GM18505 (cell line): ENCODE data around the gene GPR108.
A peak's percentile ranks its signal among the peaks of the same experiment; 100 is the strongest.
"Not testable (repeated sequence)": the region's sequence is repeated elsewhere in the genome, so short reads cannot be mapped to it uniquely, and the experiment has no call there.

Experiments used
- ATAC-seq: cut with Tn5 transposase; IDR thresholded peaks from one replicate; pipeline ENCODE4 v1.9.1; 2021; ENCODE audit not compliant: unreplicated experiment
- POLR2A ChIP-seq: IDR thresholded peaks from 4 replicates; pipeline ENCODE4 v1.6.1; 2011; ENCODE audit warnings: borderline replicate concordance; ENCODE audit not compliant: insufficient read depth, insufficient read length; ENCODE audit errors: extremely low read depth

The GPR108 gene

DNA sequence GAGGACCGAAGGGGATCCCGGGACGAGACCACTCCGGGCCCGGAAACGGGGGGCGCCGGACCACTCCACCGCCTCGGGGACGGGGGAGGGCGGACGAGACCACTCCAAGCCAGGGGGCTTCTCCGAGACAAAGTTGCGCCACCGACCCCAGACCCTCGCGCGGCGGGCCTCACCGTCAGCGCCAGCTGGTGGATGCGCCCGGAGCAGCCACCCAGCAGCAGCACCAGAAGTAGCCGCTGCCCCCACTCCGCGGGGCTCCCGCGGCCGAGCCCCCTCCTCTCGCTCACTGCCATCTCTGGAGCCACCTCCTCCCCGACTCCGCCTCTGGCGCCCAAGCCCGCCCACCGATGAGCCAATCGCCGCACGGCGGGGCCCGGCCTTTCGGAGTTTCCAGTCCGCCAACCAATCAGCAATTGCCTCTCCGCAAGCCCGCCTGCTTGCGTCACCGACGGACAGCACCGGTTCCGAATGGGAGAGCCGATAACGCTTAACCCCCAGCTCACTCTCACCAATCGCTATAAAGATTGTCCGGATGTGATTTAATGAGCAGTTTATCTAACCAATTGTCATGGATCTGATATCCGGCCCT lies at the start of gene GPR108:
TSS of gene GPR108 (minus strand) at position 297 of the 589 bp plus-strand sequence. CDS start at position 293, 4 bp downstream.
- ATAC-seq, result peak; percentile 51
- peak; percentile 56 for TF ChIP-seq POLR2A

DNA sequence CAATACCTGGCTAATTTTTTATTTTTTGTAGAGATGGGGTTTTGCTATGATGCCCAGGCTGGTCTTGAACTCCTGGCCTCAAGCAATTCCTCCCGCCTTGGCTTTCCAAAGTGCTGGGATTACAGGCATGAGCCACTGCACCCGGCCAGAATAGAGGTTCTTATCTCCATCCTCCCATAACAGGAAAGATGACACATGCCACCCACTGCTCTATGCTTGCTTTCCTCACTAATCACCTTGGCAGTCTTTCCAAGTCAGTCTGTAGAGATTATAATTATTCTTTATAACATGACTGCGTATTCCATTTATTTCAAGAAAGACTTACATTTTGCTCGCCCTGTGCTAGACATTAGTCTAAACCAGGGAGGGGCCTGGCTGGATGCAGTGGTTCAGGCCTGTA lies 41.8 kb upstream of the GPR108 start:
- ATAC-seq, result no peak
- TF ChIP-seq POLR2A, result no peak

DNA sequence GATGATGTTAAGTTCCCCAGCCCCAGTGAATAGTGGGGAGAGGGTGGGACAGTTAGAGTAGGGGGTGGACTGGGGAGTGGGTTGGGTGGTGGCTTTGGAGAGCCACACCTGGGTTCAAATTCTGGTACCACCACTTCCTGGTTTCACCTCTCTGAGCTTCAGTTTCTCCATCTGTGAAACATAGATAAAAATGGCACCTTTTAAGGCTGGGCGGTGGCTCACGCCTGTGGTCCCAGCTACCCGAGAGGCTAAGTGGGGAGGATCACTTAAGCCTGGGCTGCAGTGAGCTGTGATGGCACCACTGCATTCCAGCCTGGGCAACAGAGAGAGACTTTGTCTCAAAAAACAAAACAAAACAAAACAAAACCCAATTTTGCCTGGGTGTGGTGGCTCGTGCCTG lies 41.0 kb upstream of the GPR108 start:
- ATAC-seq, result no peak
- TF ChIP-seq POLR2A, result no peak

DNA sequence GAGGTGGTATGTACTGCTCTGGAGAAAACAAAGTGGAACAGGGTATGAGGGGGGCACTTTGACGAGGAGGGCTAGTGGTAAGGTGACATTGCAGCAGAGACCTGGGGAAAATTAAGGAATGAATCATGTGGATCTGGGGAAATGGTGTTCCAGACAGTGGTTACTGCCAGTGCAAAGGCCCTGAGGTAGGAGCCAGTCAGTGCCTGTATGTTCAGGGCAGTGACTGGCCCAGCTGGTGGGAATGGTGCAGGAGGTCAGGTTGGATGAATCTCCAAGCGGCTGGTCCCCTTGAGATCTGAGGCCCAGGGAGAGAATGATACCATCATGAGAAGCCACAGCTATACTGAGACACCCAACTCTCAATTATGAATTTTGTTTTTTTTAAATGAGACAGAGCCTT lies 40.1 kb upstream of the GPR108 start:
- ATAC-seq, result no peak
- no peak for TF ChIP-seq POLR2A

DNA sequence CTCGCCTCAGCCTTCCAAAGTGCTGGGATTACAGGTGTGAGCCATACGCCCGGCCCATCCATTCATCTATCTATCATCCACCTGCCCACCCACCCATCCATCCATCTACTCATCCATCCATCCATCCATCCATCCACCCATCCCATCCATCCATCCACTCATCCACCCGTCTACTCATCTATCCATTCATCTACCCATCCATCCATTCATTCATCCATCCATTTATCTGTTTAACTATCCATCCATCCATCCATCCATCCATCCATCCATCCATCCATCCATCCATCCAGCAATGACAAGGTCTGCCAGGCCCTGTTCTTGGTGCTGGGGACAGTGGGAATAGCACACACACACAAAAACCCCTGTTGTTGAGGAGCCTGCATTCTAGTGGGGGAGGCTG lies 39.6 kb upstream of the GPR108 start:
- ATAC-seq, result no peak
- TF ChIP-seq POLR2A, result no peak

DNA sequence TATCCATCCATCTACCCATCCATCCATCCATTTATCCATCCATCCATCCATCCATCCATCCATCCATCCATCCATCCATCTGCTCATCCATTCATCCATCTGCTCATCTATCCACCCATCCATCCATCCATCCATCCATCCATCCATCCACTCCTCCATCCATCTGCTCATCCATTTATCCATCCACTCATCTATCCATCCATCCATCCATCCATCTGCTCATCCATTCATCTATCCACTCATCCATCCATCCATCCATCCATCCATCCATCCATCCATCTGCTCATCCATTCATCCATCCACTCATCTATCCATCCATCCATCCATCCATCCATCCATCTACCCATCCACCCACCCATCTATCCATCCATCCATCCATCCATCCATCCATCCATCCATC lies 38.7 kb upstream of the GPR108 start:
- not testable (repeated sequence) for ATAC-seq

DNA sequence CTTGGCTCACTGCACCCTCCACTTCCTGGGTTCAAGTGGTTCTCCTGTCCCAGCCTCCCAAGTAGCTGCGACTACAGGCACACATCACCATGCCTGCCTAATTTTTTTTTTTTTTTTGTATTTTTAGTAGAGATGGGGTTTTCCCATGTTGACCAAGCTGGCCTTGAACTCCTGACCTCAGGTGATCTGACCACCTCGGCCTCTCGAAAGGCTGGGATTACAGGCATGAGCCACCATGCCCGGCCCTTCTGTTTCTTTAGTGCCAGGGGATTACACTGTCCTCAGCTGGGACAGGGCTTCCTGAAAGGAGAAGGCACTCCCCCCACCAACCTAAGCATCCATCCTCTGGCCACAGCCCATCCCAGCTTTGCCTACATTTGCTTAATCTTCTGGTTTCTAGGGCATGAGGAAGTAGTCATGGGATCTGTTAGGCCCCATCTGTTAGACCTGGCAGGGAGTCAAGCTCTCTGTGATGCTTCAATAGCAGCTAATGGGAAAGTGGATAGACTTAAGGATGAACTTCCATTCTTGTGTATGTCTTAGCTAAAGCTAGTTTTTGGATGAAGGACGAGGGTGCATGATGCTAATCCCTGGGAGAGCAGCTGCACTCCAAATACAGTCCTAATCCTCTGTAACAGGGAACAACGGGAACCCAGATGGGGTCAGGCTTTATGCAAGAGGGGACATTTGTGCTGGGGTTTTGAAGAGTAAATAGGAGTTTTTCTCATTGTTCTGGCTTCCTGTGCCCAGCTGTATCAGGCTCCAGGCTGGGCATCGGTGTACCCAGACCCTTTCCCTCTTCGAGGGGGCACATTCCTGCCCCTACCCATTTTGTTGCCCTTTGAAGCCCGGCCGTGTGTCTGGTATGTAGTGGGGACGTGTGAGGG lies 37.7 kb upstream of the GPR108 start:
- no peak for ATAC-seq
- no peak for TF ChIP-seq POLR2A

DNA sequence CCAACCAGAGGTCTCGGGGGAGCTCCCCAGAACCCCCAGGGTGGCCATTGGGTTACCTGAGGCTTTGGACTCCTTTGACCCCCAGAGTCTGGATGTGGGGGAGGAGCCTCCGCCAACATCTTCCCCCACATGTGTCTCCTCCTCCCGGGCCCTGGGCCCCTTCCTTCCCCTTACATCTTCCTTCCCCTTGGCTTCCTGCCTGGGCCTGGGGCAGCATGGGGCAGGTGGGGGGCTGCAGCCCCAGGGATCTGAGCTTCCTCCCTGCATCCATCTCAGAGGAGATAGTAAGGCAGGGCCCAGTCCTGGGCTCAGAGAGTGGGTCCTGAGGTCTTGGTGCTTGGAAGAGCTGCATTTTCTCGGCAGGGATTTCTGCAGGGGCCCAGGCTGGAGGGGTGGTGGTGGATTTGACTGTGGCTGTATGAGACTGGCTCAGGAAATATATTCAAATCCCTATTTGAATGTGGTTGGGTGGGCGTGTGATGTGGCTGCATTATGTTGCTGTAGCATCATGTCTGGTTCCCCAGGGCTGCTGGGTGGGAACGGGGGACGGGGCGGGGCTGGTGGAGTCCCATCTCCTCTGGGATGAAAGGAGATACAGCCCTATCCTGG lies 36.0 kb upstream of the GPR108 start:
- ATAC-seq, result no peak
- peak; percentile 76 for TF ChIP-seq POLR2A

DNA sequence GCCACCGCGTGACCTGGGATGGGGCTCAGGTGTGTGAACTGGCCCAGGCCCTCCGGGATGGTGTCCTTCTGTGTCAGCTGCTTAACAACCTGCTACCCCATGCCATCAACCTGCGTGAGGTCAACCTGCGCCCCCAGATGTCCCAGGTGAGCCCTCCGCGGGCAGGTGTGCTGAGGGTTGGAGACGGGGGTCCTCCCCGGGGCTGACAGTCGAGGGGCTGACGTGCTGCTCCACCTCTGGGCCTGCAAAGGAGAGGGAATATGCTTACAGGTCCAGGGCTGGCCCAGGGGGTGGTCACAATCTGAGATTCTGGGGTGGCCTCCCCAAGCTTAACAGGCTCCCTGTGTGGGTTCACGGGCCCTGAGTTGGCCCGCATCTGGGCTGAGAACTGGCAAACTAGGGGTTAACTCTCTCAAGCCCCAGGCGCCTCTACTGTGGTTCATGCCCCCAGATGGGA lies 35.5 kb upstream of the GPR108 start:
- peak; percentile 9 for ATAC-seq
- TF ChIP-seq POLR2A, result no peak

DNA sequence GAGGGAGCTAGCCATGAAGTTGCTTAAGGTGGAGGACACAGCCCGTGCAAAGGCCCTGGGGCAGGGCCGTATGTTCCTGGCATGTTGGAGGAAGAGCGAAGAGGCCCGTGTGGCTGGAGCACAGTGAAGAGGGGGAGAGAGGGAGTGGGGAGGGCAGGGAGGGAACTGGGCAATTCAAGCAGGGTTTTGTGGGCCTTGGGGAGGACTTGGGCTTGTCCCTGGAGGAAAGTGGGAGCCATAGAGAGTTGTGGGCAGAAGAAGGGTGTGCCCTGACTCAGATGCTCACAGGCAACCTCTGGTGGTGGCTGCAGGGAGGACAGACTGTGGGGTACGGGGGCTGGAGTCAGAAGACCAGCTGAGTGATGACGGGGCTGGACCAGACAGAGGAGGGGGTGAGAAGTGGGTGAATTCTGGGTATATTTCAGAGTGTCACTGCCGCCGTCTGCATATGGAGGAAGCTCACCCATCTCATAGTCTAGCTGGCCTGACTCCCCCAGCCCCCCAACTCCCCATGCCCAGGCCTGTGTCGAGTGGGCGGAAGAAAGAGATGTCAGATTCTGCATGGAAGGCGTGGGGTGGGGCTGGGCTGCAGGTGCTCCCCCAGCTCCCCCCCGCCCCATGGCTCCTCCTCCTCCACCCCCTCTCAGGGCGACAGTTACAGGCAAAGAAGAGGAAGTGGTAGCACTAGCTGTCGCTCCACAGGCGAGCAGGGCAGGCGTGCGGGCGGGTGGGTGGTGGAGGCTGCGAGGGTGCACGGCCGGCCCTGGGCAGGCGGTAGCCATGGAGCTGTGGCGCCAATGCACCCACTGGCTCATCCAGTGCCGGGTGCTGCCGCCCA lies 34.9 kb upstream of the GPR108 start, which contains the start of gene VAV1:
TSS of gene VAV1 (plus strand) at position 681 of the 838 bp plus-strand sequence. CDS start at position 781, 100 bp downstream.
- peak; percentile 38 for ATAC-seq
- peak; percentile 92 for TF ChIP-seq POLR2A

DNA sequence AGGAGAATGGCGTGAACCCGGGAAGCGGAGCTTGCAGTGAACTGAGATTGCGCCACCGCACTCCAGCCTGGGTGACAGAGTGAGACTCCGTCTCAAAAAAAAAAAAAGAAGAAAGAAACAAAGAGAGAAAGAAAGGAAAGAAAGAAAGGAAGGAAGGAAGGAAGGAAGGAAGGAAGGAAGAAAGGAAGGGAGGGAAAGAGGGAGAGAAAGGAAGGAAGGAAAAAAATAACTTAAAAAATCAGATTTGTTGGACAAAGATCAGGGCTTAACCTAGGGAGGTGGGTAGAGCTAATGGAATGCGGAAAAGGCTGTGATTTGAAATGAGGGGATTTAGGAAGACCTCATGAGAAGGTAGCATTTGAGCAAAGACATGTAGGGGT lies 34.3 kb upstream of the GPR108 start:
- not testable (repeated sequence) for ATAC-seq

DNA sequence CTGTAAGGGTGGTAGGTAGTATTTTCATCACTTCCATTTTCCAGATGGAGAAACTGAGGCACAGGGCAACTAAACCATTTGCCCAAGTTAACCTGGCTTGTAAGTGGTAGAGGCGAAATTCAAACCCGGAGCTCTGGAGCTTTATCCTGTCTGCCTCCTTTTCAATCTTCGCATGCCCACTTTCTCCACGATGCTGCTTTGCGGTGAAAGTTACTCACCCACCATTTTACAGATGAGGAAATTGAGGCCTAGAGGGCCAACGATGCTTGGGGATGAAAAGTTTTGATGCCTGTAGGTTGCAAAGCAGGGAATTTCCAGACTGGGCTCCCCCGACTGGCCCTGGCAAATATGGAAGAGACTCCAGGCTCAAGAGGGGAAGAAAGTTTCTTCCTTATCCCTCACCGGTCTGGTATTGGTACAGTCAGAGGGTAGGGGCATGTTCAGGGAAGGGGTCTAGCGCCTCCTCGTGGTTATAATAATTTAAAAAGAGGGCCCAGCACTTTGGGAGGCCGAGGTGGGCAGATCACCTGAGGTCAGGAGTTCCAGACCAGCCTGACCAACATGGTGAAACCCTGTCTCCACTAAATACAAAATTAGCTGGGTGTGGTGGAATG lies 31.7 kb upstream of the GPR108 start:
- TF ChIP-seq POLR2A, result no peak

DNA sequence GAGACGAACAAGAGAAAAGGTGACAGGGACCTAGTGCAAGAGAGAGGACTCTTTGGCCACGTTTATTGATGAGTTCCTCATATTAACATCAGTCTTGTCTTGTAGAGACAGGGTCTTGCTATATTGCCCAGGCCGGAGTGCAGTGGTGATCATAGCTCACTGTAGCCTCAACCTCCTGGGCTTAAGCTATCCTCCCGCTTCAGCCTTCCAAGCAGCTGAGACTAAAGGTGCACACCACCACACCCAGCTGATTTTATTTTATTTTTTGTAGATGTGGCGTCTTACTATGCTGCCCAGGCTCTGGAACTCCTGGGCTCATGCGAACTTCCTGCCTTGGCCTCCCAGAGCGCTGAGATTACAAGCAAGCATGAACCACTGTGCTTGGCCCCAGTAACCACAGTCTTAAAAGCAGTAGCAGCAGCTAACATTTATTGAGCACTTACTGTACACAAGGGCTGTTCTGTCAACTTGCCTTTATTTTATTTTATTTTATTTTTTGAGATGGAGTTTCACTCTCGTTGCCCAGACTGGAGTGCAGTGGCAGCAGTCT lies 30.9 kb upstream of the GPR108 start:
- ATAC-seq, result no peak
- no peak for TF ChIP-seq POLR2A

More for the DNA sequence above, 31.7 kb upstream of the GPR108 start:
- ATAC-seq, result no peak
